OCI-LY7 (cell line): ENCODE measurements around the gene IQSEC1. TPM values are rescaled to one million over a fixed set of nuclear protein-coding genes. Genes with fewer than 3 reads are reported as not detected.
A peak's percentile ranks its signal among the peaks of the same experiment; 100 is the strongest.

Experiments used
- BruUV-seq: library from RNA; stranded (reverse); fragments of 400-500 nt; replicated peaks from 2 replicates; lab custom pipeline; 2021; lab: Mats Ljungman, UMichigan
- CTCF ChIA-PET: fragments of 300-600 bp; sonication (Branson Sonifier 250); formaldehyde crosslinking; loops from one replicate; lab custom pipeline; 2022; ENCODE audit warnings: antibody characterized with exemption; ENCODE audit not compliant: unreplicated experiment; lab: Charles Lee
- POLR2A ChIA-PET: fragments of 300-600 bp; sonication (Branson Sonifier 250); formaldehyde crosslinking; loops from one replicate; lab custom pipeline; 2022; ENCODE audit warnings: antibody characterized with exemption; lab: Charles Lee
- DNase-seq: peaks from one replicate; pipeline ENCODE4 v3.0.0-alpha.2; 2015; ENCODE audit warnings: low spot score
- H2AFZ ChIP-seq: fragments of 200-600 bp; sonication (generic), shearing (Covaris generic); 2 replicates; pipeline ENCODE4 v1.6.1; 2014; ENCODE audit warnings: mild to moderate bottlenecking, antibody characterized with exemption, low read length, moderate library complexity
- H3K27ac ChIP-seq: fragments of 200-600 bp; sonication (generic); 2 replicates; pipeline ENCODE4 v1.5.1; 2014; ENCODE audit warnings: mixed run types, low read depth, mild to moderate bottlenecking, moderate library complexity, low read length, inconsistent platforms; ENCODE audit not compliant: poor library complexity, severe bottlenecking
- H3K36me3 ChIP-seq: fragments of 200-600 bp; sonication (generic); 2 replicates; pipeline ENCODE4 v1.6.1; 2014; ENCODE audit warnings: mild to moderate bottlenecking, antibody characterized with exemption, low read length, moderate library complexity, mixed read lengths; ENCODE audit not compliant: insufficient read depth
- H3K4me1 ChIP-seq: fragments of 200-600 bp; sonication (generic); 2 replicates; pipeline ENCODE4 v1.5.1; 2014; ENCODE audit warnings: mild to moderate bottlenecking, low read length; ENCODE audit not compliant: insufficient read depth, poor library complexity, severe bottlenecking
- H3K4me2 ChIP-seq: fragments of 200-600 bp; sonication (generic); 2 replicates; pipeline ENCODE4 v1.6.1; 2014; ENCODE audit warnings: mild to moderate bottlenecking, low read length
- H3K4me3 ChIP-seq: fragments of 200-600 bp; sonication (generic); 2 replicates; pipeline ENCODE4 v1.5.1; 2014; ENCODE audit warnings: mild to moderate bottlenecking, low read depth, low read length; ENCODE audit not compliant: poor library complexity, severe bottlenecking
- H3K79me2 ChIP-seq: fragments of 200-600 bp; sonication (generic); 2 replicates; pipeline ENCODE4 v1.6.1; 2016; ENCODE audit warnings: low read depth, mild to moderate bottlenecking, low read length, moderate library complexity, mixed read lengths; ENCODE audit not compliant: insufficient read depth
- H3K9me2 ChIP-seq: fragments of 200-600 bp; sonication (generic); 2 replicates; pipeline ENCODE4 v1.6.1; 2016; ENCODE audit warnings: mild to moderate bottlenecking, low read length, mixed read lengths; ENCODE audit not compliant: insufficient read depth
- H3K9me3 ChIP-seq: fragments of 200-600 bp; sonication (generic); 2 replicates; pipeline ENCODE4 v1.6.1; 2014; ENCODE audit warnings: mild to moderate bottlenecking, mixed run types, low read length, mixed read lengths
- H4K20me1 ChIP-seq: fragments of 200-600 bp; sonication (generic); 2 replicates; pipeline ENCODE4 v1.6.1; 2014; ENCODE audit warnings: mild to moderate bottlenecking, antibody characterized with exemption, low read length, moderate library complexity, mixed read lengths; ENCODE audit not compliant: insufficient read depth
- EZH2phosphoT487 ChIP-seq: fragments of 200-600 bp; sonication (generic); IDR thresholded peaks from 2 replicates; pipeline ENCODE4 v1.6.1; 2018; ENCODE audit warnings: low read depth, borderline replicate concordance, mild to moderate bottlenecking, mixed run types, antibody characterized with exemption, low read length, moderate library complexity, mixed read lengths
- intact Hi-C: fragments of 100-400 bp; cut with micrococcal nuclease; formaldehyde crosslinking; loops from one replicate; pipeline ENCODE4 v1.10.0; 2022; ENCODE audit not compliant: unreplicated experiment
- total RNA-seq, 2 experiments: library from RNA; depleted of rRNA in 1 of 2; stranded (reverse); fragments of >200 nt in 1 of 2; shearing (Covaris generic) in 1 of 2; gene quantifications; 2 replicates each; pipeline ENCODE4 v1.2.3, GENCODE V29; 2014 to 2022
- TF ChIP-seq, protein P1 (sequence below): fragments of 200-600 bp; sonication (generic); conservative IDR thresholded peaks from 2 replicates; pipeline ENCODE4 v1.5.1; 2014; ENCODE audit warnings: mild to moderate bottlenecking, antibody characterized with exemption, low read length, moderate library complexity, mixed read lengths

Gene IQSEC1
- total RNA-seq, 2 experiments from 2014 or later: 25.2 to 70.1 TPM

DNA sequence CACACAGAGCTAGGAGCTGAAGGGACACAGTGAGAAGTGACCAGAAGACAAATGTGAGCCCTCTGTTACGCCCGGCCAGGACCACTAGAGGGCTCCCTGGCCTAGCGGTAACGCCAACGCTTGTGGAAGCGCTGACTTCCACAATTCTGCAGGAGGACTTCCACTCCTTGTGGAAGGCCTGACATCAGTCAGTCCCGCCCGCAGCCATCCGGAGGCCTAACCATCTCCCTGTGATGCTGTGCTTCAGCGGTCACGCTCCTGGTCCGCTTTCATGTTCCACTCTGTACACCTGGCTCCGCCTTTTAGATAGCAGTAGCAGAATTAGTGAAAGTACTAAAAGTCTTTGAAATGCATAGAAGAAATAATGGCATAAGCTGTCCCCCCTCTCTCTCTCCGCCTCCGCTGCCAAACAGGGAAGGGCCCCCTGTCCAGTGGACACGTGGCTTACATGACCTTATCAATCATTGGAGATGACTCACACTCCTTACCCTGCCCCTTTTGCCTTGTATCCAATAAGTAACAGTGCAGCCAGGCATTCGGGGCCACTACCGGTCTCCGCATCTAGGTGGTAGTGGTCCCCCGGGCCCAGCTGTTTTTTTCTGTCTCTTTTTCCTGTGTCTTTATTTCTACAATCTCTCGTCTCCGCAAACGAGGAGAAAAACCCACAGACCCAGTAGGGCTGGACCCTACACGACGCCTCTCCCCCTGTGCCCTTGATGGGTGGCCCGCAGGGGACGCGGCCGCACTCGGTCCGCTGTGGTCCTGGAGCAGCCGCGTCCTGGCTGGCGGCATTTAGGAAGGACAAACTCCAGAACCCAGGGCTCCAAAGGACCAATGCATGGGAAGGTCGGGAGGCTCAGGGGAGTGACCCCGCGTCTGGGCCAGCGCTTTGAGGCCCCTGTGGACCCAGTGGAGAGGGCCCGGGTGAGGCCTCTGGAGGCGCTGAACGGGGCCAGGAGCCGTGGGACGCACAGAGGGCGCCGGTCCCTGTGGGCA lies 204.9 kb downstream of the IQSEC1 start:
- ChIA-PET CTCF (interaction anchor here (0.6 to 1.4 kb wide), 2 partner anchors 16 to 23 kb away, joined by 3 to 8 read pairs; no protein-coding TSS in a partner anchor), POLR2A (no interaction called here)
- TF ChIP-seq, protein P1, sequence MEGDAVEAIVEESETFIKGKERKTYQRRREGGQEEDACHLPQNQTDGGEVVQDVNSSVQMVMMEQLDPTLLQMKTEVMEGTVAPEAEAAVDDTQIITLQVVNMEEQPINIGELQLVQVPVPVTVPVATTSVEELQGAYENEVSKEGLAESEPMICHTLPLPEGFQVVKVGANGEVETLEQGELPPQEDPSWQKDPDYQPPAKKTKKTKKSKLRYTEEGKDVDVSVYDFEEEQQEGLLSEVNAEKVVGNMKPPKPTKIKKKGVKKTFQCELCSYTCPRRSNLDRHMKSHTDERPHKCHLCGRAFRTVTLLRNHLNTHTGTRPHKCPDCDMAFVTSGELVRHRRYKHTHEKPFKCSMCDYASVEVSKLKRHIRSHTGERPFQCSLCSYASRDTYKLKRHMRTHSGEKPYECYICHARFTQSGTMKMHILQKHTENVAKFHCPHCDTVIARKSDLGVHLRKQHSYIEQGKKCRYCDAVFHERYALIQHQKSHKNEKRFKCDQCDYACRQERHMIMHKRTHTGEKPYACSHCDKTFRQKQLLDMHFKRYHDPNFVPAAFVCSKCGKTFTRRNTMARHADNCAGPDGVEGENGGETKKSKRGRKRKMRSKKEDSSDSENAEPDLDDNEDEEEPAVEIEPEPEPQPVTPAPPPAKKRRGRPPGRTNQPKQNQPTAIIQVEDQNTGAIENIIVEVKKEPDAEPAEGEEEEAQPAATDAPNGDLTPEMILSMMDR: peak; percentile 87
- no peak for TF ChIP-seq EZH2phosphoT487
- Histone ChIP-seq H3K4me1 (peaks cover 8% of the 10 kb centered on the region), H3K4me2 (peak overlapping the region; percentile 58), H3K9me2 (no peaks in the 10 kb centered on the region), H3K9me3 (0 out of 2 replicates have a peak, but pooled peaks cover 5% of the 10 kb centered on the region), H3K4me3 (peak overlapping the region; percentile 46), H2AFZ (no peak overlapping the region), H3K79me2 (no peaks in the 10 kb centered on the region), H3K36me3 (no peaks in the 10 kb centered on the region), H3K27ac (no peak overlapping the region), H4K20me1 (no peaks in the 10 kb centered on the region)
- intact Hi-C loops: loop anchor here (1.0 kb wide), 1 partner anchor 24 kb away; no protein-coding TSS in a partner anchor
- DNase-seq: peak; percentile 77
- no TSS peak for BruUV-seq

DNA sequence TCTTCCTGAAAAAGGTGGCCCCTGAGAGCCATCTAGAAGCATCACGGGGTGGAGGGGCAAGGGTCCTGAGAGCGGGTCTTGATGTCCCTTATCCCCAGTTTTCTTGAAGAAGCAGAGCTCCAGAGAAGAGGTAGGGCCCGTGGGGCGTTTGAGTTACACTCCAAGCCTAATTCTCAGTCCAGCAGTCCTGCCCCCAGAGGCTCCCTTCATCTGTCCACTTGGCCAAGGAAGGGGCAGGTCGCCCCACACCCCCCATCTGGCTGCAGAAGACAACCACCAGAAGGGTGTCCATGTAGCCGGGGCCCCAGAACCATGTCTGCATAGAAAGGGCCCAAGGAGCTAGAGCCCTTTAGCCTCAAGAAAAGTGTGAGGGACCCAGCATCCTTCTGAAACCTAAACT lies 206.4 kb downstream of the IQSEC1 start:
- Histone ChIP-seq H3K4me2 (no peak overlapping the region), H3K27ac (no peak overlapping the region), H3K9me3 (0 out of 2 replicates have a peak, but pooled peaks cover 5% of the 10 kb centered on the region), H2AFZ (no peak overlapping the region), H3K79me2 (no peaks in the 10 kb centered on the region), H3K4me3 (no peak overlapping the region), H3K36me3 (no peaks in the 10 kb centered on the region), H3K9me2 (no peaks in the 10 kb centered on the region), H3K4me1 (peaks cover 8% of the 10 kb centered on the region), H4K20me1 (no peaks in the 10 kb centered on the region)
- ChIA-PET POLR2A (no interaction called here), CTCF (no interaction called here)
- TF ChIP-seq EZH2phosphoT487: no peak
- TF ChIP-seq, protein P1: no peak
- no peak for DNase-seq
- intact Hi-C loops: no loop called here
- no TSS peak for BruUV-seq
